WTC11 (cell line): Measurements from ENCODE around the gene RFC4. TPM values are rescaled to one million over a fixed set of nuclear protein-coding genes. Genes with fewer than 3 reads are reported as not detected.
"Not testable (repeated sequence)": the region's sequence is repeated elsewhere in the genome, so short reads cannot be mapped to it uniquely, and the experiment has no call there.

ENCODE experiments used
- ATAC-seq: fragments of 200-7000 bp; cut with Tn5 transposase; 2 replicates; pipeline ENCODE4 v1.10.0; 2021; ENCODE audit warnings: mild to moderate bottlenecking, moderate library complexity
- CTCF ChIA-PET: fragments of 300-600 bp; sonication (Branson Sonifier 250); formaldehyde crosslinking; loops from one replicate; lab custom pipeline; 2021; ENCODE audit warnings: antibody characterized with exemption; lab: Charles Lee
- POLR2A ChIA-PET: fragments of 350-600 bp; sonication (Branson Sonifier 250); formaldehyde crosslinking; loops from one replicate; lab custom pipeline; 2021; ENCODE audit warnings: antibody characterized with exemption; lab: Charles Lee
- DNase-seq: peaks from one replicate; pipeline ENCODE4 v3.0.0; 2021; ENCODE audit warnings: low spot score
- H3K27ac Mint-ChIP-seq: 2 replicates; pipeline ENCODE4 v1.8.0; 2021; ENCODE audit warnings: mixed read lengths
- H3K27me3 Mint-ChIP-seq: 2 replicates; pipeline ENCODE4 v1.8.0; 2021; ENCODE audit warnings: low read depth, mild to moderate bottlenecking, moderate library complexity, mixed read lengths
- H3K36me3 Mint-ChIP-seq: 2 replicates; pipeline ENCODE4 v1.8.0; 2021; ENCODE audit warnings: mixed read lengths
- H3K4me1 Mint-ChIP-seq: 2 replicates; pipeline ENCODE4 v1.8.0; 2022; ENCODE audit warnings: mixed read lengths
- H3K4me3 Mint-ChIP-seq: 2 replicates; pipeline ENCODE4 v1.8.0; 2021; ENCODE audit warnings: mild to moderate bottlenecking, moderate library complexity, mixed read lengths
- H3K9me3 Mint-ChIP-seq: 2 replicates; pipeline ENCODE4 v1.8.0; 2021; ENCODE audit warnings: mixed read lengths
- ATF3 ChIP-seq: sonication (generic); formaldehyde crosslinking; conservative IDR thresholded peaks from 2 replicates; pipeline ENCODE4 v1.8.1; 2022; ENCODE audit warnings: mild to moderate bottlenecking, missing genetic modification reagents
- CREB1 ChIP-seq: sonication (generic); formaldehyde crosslinking; IDR thresholded peaks from 2 replicates; pipeline ENCODE4 v1.8.0; 2023; ENCODE audit warnings: mild to moderate bottlenecking, missing genetic modification reagents
- EMX1 ChIP-seq: fragments of 250-450 bp; sonication (Bioruptor Pico); IDR thresholded peaks from 2 replicates; pipeline ENCODE4 v1.8.0; 2021; ENCODE audit warnings: mild to moderate bottlenecking
- GRHL2 ChIP-seq: fragments of 250-450 bp; sonication (Bioruptor Pico); IDR thresholded peaks from 2 replicates; pipeline ENCODE4 v1.8.0; 2022; ENCODE audit warnings: mild to moderate bottlenecking, moderate library complexity; ENCODE audit not compliant: insufficient replicate concordance, severe bottlenecking
- HMGA2 ChIP-seq: fragments of 250-450 bp; sonication (Bioruptor Pico); IDR thresholded peaks from 2 replicates; pipeline ENCODE4 v1.4.0; 2021; ENCODE audit warnings: mild to moderate bottlenecking, moderate library complexity
- JUN ChIP-seq: sonication (generic); formaldehyde crosslinking; IDR thresholded peaks from 2 replicates; pipeline ENCODE4 v1.8.0; 2023; ENCODE audit warnings: mild to moderate bottlenecking, missing genetic modification reagents
- PREB ChIP-seq: sonication (generic); formaldehyde crosslinking; IDR thresholded peaks from 2 replicates; pipeline ENCODE4 v1.8.1; 2022; ENCODE audit warnings: mild to moderate bottlenecking, missing genetic modification reagents, moderate library complexity, borderline replicate concordance
- RELA ChIP-seq: sonication (generic); formaldehyde crosslinking; IDR thresholded peaks from 2 replicates; pipeline ENCODE4 v1.8.1; 2022; ENCODE audit warnings: missing genetic modification reagents, mild to moderate bottlenecking, borderline replicate concordance
- SP1 ChIP-seq: sonication (generic); formaldehyde crosslinking; conservative IDR thresholded peaks from 2 replicates; pipeline ENCODE4 v1.8.1; 2022; ENCODE audit warnings: missing genetic modification reagents
- STAT6 ChIP-seq: sonication (generic); formaldehyde crosslinking; conservative IDR thresholded peaks from 2 replicates; pipeline ENCODE4 v1.8.1; 2023; ENCODE audit warnings: mild to moderate bottlenecking, low read depth, missing genetic modification reagents, moderate library complexity
- TEAD4 ChIP-seq: sonication (generic); formaldehyde crosslinking; IDR thresholded peaks from 2 replicates; pipeline ENCODE4 v1.8.0; 2022; ENCODE audit warnings: mild to moderate bottlenecking, missing genetic modification reagents
- TP53 ChIP-seq: sonication (generic); formaldehyde crosslinking; IDR thresholded peaks from 2 replicates; pipeline ENCODE4 v1.8.1; 2023; ENCODE audit warnings: mild to moderate bottlenecking, missing genetic modification reagents
- USF2 ChIP-seq: sonication (generic); formaldehyde crosslinking; IDR thresholded peaks from 2 replicates; pipeline ENCODE4 v1.8.1; 2023; ENCODE audit warnings: mild to moderate bottlenecking, missing genetic modification reagents, moderate library complexity
- ZNF121 ChIP-seq: sonication (generic); formaldehyde crosslinking; IDR thresholded peaks from 2 replicates; pipeline ENCODE4 v1.8.0; 2023; ENCODE audit warnings: missing genetic modification reagents
- ZNF219 ChIP-seq: sonication (generic); formaldehyde crosslinking; IDR thresholded peaks from 2 replicates; pipeline ENCODE4 v1.8.0; 2023; ENCODE audit warnings: missing genetic modification reagents, mild to moderate bottlenecking, borderline replicate concordance
- ZNF263 ChIP-seq: sonication (generic); formaldehyde crosslinking; IDR thresholded peaks from 2 replicates; pipeline ENCODE4 v1.8.1; 2022; ENCODE audit warnings: low read depth, mild to moderate bottlenecking, moderate library complexity, missing genetic modification reagents
- total RNA-seq: library from RNA; stranded (reverse); gene quantifications from 3 replicates; pipeline ENCODE4 v1.2.3, GENCODE V29; 2021
- TF ChIP-seq, protein P1 (sequence below): sonication (generic); formaldehyde crosslinking; IDR thresholded peaks from 2 replicates; pipeline ENCODE4 v1.8.0; 2023; ENCODE audit warnings: mild to moderate bottlenecking, missing genetic modification reagents

RFC4 gene
- total RNA-seq, 1 experiment from 2014 or later, result 104 TPM

GRCh38 chr3:186852994-186853393 is 46.7 kb upstream of the RFC4 start (continued):
- no peak for TF ChIP-seq ZNF121 (CRISPR knock-in tag)
- TF ChIP-seq TP53 (CRISPR knock-in tag), result no peak
- no peak for TF ChIP-seq EMX1 (CRISPR knock-in tag)
- no peak for TF ChIP-seq ATF3 (CRISPR knock-in tag)
- no peak for TF ChIP-seq CREB1 (CRISPR knock-in tag)
- no peak for TF ChIP-seq USF2 (CRISPR knock-in tag)
- no peak for TF ChIP-seq RELA (CRISPR knock-in tag)
- TF ChIP-seq JUN (CRISPR knock-in tag), result no peak

- H3K27me3 Mint-ChIP-seq, H3K27ac Mint-ChIP-seq, H3K36me3 Mint-ChIP-seq, H3K4me1 Mint-ChIP-seq, H3K9me3 Mint-ChIP-seq, ATAC-seq, POLR2A ChIA-PET, DNase-seq, H3K4me3 Mint-ChIP-seq: not testable (repeated sequence)
- CTCF ChIA-PET, result interaction anchor here (1.0 kb wide), 1 partner anchor 313 kb away, joined by 5 read pairs; no protein-coding TSS in a partner anchor
Measured at GRCh38 chr3:186851835-186852234, 45.6 kb upstream of the RFC4 start.

DNA sequence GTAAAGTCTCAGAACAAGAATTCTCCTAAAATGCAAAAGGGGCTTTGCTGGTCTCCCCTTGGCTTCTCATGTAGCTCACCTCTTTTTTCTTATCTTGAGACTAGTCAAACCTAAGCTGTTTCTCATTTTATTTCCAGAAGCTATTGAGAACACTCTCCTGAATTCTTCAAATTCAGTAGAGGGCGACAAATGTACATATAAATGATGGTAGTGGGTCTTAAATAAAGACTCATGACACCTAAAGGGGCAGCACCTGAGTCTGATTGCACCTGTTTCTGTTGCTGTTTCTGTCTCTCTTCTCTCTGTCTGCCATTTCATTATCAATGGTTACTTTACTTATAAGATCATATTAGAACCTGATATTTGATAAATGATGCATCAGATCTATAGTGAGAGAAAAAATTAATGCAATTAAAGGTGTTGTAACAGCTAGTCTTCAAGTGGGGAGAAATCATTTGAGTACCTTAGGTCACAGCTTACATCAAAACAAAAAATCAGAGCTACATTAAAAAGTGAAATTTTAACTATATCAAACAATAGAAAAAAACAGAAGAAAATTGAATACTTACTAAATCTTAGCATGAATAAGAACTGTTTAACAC is 43.2 kb upstream of the RFC4 start:
- Mint-ChIP-seq H3K27me3 (no peaks in the 10 kb centered on the region; the same call in 1 of the 2 replicates), H3K36me3 (no peaks in the 10 kb centered on the region), H3K9me3 (peaks cover 5% of the 10 kb centered on the region; the same call in 1 of the 2 replicates), H3K4me3 (no peak overlapping the region), H3K4me1 (no peaks in the 10 kb centered on the region; the same call in 1 of the 2 replicates), H3K27ac (no peak overlapping the region)
- ChIA-PET CTCF (interaction anchor here (0.6 to 2.1 kb wide), 49 partner anchors 9 to 371 kb away, joined by 3 to 40 read pairs (median 5); partner anchors contain the start of genes RPL39L and ST6GAL1), POLR2A (no interaction called here)
- no peak for DNase-seq
- TF ChIP-seq STAT6 (CRISPR knock-in tag) (no peak), GRHL2 (no peak), ZNF219 (CRISPR knock-in tag) (no peak), HMGA2 (no peak), TEAD4 (CRISPR knock-in tag) (no peak), SP1 (CRISPR knock-in tag) (no peak), PREB (no peak), ZNF263 (CRISPR knock-in tag) (no peak)
- TF ChIP-seq, protein P1, sequence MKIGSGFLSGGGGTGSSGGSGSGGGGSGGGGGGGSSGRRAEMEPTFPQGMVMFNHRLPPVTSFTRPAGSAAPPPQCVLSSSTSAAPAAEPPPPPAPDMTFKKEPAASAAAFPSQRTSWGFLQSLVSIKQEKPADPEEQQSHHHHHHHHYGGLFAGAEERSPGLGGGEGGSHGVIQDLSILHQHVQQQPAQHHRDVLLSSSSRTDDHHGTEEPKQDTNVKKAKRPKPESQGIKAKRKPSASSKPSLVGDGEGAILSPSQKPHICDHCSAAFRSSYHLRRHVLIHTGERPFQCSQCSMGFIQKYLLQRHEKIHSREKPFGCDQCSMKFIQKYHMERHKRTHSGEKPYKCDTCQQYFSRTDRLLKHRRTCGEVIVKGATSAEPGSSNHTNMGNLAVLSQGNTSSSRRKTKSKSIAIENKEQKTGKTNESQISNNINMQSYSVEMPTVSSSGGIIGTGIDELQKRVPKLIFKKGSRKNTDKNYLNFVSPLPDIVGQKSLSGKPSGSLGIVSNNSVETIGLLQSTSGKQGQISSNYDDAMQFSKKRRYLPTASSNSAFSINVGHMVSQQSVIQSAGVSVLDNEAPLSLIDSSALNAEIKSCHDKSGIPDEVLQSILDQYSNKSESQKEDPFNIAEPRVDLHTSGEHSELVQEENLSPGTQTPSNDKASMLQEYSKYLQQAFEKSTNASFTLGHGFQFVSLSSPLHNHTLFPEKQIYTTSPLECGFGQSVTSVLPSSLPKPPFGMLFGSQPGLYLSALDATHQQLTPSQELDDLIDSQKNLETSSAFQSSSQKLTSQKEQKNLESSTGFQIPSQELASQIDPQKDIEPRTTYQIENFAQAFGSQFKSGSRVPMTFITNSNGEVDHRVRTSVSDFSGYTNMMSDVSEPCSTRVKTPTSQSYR (CRISPR knock-in tag), result no peak
- ATAC-seq, result peak; percentile 88
